Measurements from ENCODE around the gene FCN3.

The FCN3 gene

GRCh38 chr1:27380224-27380623 lies 5.6 kb upstream of the FCN3 start:
- no peak for DNase-seq (ENCODE audit: low spot score)
- no peak for TF ChIP-seq CTCF (IDR thresholded peaks at IDR 0.05; ENCODE audit: borderline replicate concordance, control extremely low read depth, extremely low read depth, insufficient read depth, missing control alignments)
- in situ Hi-C loops (cut with MboI; ENCODE audit: low sequenced_read_pairs, unreplicated experiment): no loop called here

DNA sequence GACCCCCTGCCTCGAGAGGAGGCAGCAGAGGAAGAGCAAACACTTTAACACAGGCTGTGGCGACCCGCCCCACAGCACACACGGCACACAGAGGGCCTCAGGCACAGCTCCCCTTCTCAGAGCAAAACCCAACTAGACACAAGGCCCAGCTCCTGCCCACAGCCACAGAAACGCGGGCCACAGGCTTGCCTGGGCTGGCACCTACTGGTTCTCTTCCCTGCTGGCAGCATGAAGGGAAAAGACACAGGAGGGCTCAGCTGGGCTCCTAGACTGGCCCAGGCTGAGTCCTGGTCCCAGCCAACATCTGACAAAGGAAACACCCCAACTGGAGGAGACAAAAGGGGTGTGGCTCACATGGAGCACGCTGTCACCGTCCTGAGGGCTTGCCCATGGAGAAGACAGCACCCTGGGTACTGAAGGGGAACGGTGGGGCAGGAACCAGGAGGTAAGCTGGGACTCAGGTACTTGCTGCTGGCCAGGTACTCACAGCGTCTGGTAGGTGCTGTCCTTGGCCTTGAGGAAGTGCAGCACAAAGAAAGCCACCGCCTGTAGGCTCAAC lies 5.0 kb upstream of the FCN3 start:
- TF ChIP-seq CTCF (IDR thresholded peaks at IDR 0.05; ENCODE audit: borderline replicate concordance, control extremely low read depth, extremely low read depth, insufficient read depth, missing control alignments): no peak
- no peak for DNase-seq (ENCODE audit: low spot score)
- in situ Hi-C loops (cut with MboI; ENCODE audit: low sequenced_read_pairs, unreplicated experiment): no loop called here

GRCh38 chr1:27377760-27378495 lies 3.3 kb upstream of the FCN3 start:
- no peak for TF ChIP-seq CTCF (IDR thresholded peaks at IDR 0.05; ENCODE audit: borderline replicate concordance, control extremely low read depth, extremely low read depth, insufficient read depth, missing control alignments)
- in situ Hi-C loops (cut with MboI; ENCODE audit: low sequenced_read_pairs, unreplicated experiment): no loop called here

DNA sequence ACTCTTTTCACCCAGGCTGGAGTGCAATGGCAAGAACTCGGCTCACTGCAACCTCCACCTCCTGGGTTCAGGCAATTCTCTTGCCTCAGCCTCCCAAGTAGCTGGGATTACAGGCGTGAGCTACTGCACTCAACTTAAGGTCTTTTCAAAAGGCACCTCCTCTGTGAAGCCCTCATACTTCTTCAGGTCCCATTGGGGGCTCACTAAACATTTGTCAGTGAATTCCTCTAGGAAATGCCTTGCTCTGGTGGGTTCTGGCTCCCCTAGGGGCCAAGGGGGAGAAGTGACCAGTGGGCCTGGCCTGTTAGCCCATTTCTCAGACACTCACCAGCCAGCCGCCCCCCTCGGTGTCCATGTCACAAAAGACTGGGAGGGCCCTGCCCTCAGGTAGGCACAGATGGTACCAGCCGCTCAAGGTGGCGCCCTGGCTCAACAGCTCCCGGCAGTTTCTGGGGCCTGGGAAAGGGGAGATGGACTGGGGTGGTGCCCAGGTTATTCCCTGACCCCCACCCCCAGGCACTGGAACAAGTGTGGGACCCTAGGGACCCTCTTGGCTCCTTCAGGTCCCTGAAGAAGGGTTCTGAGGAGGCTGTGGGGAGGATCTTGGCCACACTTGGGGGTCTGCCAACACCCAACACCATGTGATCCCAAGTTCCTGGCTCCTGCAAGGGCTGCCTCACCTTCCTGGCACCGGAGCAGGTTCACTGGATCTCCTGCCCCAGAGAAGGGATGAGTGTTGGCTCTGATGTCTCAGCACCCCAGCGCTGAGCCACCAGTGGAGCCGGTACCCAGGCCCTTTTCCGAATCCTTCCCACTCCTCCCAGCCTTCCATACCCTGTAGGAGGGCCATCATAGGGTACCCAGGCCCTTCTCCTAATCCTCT lies 1.6 kb downstream of the FCN3 start:
- DNase-seq (ENCODE audit: low spot score): no peak
- TF ChIP-seq CTCF (IDR thresholded peaks at IDR 0.05; ENCODE audit: borderline replicate concordance, control extremely low read depth, extremely low read depth, insufficient read depth, missing control alignments): no peak
- in situ Hi-C loops (cut with MboI; ENCODE audit: low sequenced_read_pairs, unreplicated experiment): no loop called here

More at GRCh38 chr1:27377760-27378495, 3.3 kb upstream of the FCN3 start:
- no peak for DNase-seq (ENCODE audit: low spot score)

DNA sequence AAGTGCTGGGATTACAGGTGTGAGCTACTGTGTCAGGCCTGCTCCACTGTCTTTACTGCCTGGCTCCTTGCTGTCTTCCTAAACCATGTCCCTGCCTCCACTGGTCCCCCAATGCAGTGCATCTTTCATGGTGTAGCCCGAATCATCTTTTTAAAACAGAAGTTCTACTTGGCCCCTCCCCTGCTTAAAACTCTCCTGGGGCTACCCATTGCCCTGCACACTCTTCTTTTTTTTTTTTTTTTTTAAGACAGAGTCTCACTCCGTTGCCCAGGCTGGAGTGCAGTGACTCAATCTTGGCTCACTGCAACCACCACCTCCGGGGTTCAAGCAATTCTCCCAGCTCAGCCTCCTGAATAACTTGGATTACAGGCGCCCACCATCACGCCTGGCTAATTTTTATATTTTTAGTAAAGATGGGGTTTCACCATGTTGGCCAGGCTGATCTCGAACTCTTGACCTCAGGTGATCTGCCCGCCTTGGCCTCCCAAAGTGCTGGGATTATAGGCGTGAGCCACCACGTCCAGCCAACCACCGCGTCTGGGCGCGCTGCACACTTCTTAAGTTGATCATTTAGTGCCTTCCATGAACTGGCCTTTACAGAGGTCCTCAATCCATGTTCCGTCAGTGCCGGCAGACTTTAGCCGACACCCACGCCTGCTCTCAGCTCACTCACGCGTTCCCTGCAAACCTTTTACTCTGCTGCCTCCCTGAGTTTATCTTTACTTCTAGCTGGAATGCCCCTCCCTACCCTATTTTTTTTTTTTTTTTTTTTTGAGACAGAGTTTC lies 2.4 kb downstream of the FCN3 start:
- DNase-seq (ENCODE audit: low spot score): no peak
- no peak for TF ChIP-seq CTCF (IDR thresholded peaks at IDR 0.05; ENCODE audit: borderline replicate concordance, control extremely low read depth, extremely low read depth, insufficient read depth, missing control alignments)
- in situ Hi-C loops (cut with MboI; ENCODE audit: low sequenced_read_pairs, unreplicated experiment): no loop called here
